CD4-positive, alpha-beta T cell treated with Interleukin-17A for 4 hours (primary cell): ENCODE results near the gene OR2H1.
"Not testable (repeated sequence)": the region's sequence is repeated elsewhere in the genome, so short reads cannot be mapped to it uniquely, and the experiment has no call there.

Experiments used
- DNase-seq: peaks from one replicate; pipeline ENCODE4 v3.0.0-alpha.2; 2020; ENCODE audit warnings: mixed read lengths

OR2H1 gene

DNA sequence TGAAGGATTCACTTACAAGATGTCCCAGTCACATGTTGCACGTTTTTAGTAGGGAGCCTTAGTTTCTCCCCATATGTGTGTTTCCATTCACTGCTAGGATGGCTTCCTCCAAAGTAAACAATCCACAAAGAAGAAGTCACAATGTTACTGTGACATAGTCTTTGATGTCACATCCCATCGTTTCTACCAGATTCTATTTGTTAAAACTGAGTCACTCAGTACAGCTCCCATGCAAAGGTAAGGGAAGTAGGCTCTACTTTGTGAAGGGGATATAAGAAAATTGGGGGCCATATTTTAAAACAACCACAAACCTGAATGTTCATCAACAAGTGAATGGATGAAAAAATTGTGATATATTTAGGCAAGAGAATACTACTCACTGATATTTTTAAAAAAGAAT, at the start of gene OR2H1, which contains the start of gene OR11A1:
OR2H1 (plus strand) TSS at position 185 of the 400 bp plus-strand sequence. CDS start 4,615 bp downstream, outside the sequence.
OR11A1 (minus strand) TSS at position 101 of the 400 bp plus-strand sequence. CDS start 29,430 bp downstream, outside the sequence.
- no peak for DNase-seq

DNA sequence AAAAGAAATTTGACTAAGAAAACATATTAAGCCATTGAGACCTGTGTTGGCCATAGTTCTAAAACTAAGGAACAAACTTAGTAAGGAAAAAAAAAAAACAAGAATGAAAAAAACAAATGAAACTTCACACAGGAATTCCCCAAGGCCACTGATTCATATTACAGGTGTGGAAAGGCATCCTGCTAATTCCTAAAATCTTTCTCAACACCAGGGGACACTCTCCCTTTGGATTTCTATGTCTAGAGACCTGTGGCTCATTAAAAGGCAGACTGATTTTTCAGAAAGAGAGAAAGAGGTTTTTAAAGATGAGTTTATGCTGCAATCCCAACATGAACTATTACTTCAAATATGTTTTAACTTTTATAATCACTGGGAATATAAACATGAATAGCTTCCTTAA, 42.4 kb upstream of the OR2H1 start, which contains the start of gene OR12D1:
OR12D1 (plus strand) TSS at position 341 of the 400 bp plus-strand sequence.
- DNase-seq: no peak

DNA sequence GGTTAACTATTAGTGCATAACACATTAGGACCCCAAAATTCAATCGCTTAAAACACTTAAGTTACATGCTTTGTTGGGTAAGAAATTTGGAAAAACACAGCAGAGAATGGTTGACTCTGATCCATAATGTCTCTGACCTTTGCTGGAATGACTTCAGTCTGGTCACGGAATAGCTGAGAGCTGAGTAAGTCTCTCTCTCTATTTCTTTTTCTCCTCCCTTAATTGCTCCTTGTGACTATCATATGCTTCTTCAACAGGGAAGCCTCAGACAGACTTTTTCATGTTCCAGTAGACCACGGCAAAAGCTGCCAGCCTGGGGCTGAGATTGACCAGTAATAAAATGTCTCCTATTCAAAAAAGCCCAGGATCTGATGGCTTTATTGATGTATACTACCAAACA, 37.4 kb upstream of the OR2H1 start:
- DNase-seq: no peak

DNA sequence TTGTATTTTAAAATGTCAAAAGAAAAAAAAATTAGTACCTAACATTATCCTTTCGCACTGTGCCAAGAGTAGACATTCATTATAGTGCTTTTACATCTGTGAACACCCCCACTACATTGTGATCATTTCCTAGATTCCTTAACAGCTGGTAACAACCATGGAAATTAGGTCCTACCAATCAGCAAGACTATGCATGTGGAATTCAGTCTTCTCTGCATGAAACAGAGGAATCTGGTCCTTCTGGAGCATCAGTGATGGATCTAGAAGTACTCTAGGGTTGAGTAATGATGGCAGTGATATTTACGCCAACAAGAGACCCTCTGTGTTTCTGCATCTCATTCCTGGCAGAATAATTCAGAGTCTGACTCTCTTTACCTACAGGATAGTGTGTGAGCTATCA, 32.8 kb upstream of the OR2H1 start:
- DNase-seq: no peak

- no peak for DNase-seq
Observed at GRCh38 chr6:29424575-29424974, 32.4 kb upstream of the OR2H1 start.

DNA sequence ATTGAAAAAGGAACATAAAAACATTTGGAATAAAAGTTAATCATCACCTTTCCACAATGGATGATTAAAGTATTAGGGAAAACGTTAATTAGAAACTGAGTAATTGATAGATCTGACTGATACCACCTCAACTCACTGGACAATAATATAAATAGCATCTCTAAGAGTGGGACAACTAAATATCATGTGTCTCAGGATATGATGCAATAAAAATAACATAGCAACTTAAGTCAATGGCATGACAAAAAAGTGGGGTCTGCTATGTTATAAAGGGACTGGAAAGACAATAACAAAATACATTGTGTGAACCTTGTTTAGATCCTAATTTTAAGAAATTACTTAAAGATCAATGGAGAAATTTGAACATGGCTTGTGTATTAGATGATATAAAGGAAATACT, 31.9 kb upstream of the OR2H1 start:
- DNase-seq: no peak

GRCh38 chr6:29426654-29427053, 30.3 kb upstream of the OR2H1 start:
- no peak for DNase-seq

DNA sequence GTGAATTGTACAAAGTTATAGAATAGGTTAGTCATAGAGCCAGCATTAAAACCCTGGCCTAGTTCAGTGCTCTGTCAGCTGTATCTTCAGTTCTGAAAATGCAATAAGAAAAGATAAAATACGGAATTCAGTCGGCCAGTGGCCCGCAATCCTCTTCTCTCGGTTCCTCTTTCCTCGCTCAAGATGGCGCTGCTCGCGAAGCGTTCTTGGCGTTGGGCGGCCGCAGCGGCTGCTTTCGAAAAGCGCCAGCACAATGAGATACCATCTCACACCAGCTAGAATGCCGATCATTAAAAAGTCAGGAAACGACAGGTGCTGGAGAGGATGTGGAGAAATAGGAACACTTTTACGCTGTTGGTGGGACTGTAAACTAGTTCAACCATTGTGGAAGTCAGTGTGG, 20.2 kb upstream of the OR2H1 start:
- not testable (repeated sequence) for DNase-seq

GRCh38 chr6:29439006-29439405, 17.9 kb upstream of the OR2H1 start, which contains the start of gene OR10C1:
OR10C1 (plus strand) TSS chr6:29439306; CDS start chr6:29440016, 710 bp downstream.
- DNase-seq: no peak

- no peak for DNase-seq
Observed at GRCh38 chr6:29442719-29443118, 14.2 kb upstream of the OR2H1 start.

DNA sequence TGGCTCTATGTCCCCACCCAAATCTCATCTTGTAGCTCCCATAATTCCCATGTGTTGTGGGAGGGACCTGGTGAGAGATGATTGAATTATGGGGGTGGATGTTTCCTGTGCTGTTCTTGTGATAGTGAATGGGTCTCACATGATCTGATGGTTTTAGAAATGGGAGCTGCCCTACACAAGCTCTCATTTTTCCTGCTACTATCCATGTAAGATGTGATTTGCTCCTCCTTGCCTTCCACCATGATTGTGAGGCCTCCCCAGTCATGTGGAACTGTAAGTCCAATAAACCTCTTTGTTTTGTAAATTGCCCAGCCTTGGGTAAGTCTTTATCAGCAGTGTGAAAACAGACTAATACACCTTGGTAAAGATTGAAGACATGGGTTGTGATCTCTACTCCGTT, 12.9 kb upstream of the OR2H1 start:
- DNase-seq: not testable (repeated sequence)

DNA sequence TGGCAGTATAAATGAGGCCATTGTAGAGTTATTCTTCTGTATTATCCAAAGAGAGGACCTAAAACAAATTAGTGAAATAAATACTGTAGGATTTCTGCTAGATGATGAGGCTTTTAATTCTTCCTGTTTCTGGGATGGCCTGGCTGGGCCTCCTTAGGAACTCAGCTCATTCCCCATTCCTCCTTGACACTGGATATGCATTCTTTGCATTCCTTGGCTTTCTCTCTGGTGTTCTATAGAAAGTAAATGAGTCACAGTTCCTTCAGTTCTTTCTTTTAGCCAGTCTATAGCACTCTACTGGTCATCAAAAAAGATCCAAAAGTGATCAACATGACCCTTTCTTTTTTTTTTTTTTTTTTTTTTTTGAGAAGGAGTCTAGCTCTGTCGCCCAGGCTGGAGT, 9.3 kb upstream of the OR2H1 start:
- DNase-seq: no peak

GRCh38 chr6:29451471-29452193, 5.3 kb upstream of the OR2H1 start:
- DNase-seq: no peak

DNA sequence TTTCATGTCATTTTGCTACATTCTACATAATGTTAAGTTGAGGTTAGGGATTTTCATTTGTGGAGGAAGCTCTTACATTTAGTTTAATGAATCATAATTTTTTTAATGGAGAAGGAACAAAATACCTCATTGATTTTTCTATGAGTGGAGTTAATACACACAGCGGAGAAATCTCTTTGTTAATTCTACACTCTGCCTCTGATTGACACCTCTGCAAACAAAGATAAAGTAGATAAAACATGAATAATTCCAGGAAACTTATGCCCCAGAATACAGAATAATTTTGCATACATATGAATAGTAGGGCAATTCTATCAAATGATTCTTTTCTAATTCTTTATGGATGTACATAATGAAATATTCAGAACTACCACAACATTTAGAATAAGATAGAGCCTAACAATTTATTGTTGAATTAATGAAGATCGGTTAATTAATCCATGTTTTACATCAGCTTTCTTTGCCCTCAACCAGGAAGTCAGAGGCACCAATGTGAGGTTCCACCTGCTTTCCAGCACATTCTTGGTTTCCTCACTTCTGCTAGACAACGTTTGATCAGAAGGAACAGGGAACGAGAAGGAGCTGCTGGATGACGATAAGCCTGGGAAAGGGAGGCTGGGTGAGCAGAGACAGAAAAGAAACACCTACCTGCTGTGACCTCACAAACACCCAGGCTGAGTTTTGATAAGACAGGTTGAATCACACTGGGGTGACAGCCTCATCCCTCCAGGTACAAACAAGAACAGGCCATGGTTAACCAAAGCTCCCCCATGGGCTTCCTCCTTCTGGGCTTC, 4.3 kb downstream of the OR2H1 start:
- no peak for DNase-seq

GRCh38 chr6:29462022-29462421, 5.1 kb downstream of the OR2H1 start:
- no peak for DNase-seq

DNA sequence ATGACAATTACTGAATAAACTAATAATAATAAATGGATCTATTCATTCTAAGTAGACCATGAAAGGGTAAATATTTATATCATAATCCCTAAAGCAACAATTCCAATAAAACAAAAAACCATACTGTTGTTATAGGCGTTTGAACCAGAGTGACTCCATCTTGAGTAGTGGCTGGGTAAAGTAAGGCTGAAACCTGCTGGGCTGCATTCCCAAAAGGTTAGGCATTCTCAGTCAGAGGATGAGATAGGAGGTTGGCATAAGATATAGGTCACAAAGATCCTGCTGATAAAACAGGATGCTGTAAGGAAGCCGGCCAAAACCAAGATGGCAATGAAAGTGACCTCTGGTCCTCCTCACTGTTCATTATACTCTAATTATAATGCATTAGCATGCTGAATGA, 8.3 kb downstream of the OR2H1 start:
- no peak for DNase-seq

GRCh38 chr6:29465801-29466200, 8.8 kb downstream of the OR2H1 start:
- DNase-seq: no peak

GRCh38 chr6:29466241-29466640, 9.3 kb downstream of the OR2H1 start:
- no peak for DNase-seq

DNA sequence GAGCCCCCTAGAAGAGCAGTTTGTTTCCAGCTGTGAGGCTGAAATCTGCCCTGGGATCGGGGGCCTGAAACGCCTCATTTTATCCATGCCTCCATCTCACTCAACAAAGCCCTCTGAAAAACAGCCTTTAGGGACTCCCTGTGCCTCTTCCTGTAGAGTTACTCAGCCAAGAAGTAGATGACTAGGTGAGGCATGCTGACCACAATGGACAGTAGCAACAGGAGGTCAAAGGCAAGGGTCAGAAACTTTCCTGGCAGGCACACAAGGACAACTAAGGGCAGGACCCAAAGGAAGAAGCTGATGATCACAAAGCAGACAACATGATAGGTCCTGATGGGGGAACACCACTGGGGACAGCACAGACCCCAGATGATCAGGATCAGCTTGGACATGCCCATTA, 18.0 kb downstream of the OR2H1 start:
- no peak for DNase-seq

- DNase-seq: no peak
Observed at GRCh38 chr6:29477923-29478450, 21.0 kb downstream of the OR2H1 start.

- no peak for DNase-seq
Observed at GRCh38 chr6:29478740-29479139, 21.8 kb downstream of the OR2H1 start.

- DNase-seq: no peak
Observed at GRCh38 chr6:29479560-29479959, 22.6 kb downstream of the OR2H1 start.

DNA sequence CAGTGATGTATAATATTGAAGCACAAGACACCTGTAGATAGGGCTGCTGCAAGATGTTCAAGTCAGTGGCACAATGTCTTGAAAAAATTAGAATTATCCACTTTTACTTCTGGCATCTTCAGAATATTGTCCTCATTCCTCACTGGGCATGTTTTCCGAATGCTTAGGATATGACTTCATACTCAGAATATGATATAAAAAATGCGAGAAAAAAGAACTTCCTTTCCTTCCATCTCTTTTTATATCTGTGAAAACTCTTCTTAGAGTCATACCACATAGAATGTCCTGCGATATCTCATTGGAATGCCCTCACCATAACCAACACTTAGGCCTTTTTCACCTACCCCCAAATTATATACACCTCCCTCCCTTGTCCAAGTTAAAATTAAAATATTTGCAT, 26.2 kb downstream of the OR2H1 start:
- no peak for DNase-seq

DNA sequence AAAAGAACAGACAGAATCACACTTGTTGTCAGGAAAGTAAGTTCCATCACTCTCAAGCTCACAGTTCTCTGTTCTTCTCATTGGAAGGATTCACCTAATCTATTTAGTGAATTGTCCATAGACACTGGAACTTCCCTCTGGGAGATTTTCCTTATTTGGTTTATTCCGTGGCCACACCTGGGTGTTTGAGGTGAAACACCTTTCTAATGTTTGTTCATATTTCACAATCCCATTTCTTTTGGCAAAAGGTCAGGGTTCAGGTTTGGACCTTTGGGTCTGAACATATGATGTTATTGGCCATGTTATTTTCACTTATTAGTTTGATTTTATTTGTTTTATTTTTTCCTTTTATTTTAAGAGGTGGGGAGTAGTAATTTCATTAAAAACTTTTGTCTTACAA, 26.8 kb downstream of the OR2H1 start:
- DNase-seq: no peak
